Uterus (tissue), 4 donors: ENCODE results near the gene MAP3K6. TPM values are rescaled to one million over a fixed set of nuclear protein-coding genes. Genes with fewer than 3 reads are reported as not detected.
"Not testable (repeated sequence)": the region's sequence is repeated elsewhere in the genome, so short reads cannot be mapped to it uniquely, and the experiment has no call there.

ENCODE experiments used
- DNase-seq, 2 donors: peaks; one replicate each; pipeline ENCODE4 v3.0.0-alpha.2; 2019 to 2020
- H3K27ac ChIP-seq, 2 donors: fragments of 200-600 bp; sonication (generic); 1 replicate in 1 of 2; 2 replicates in 1 of 2; pipeline ENCODE4 v1.5.1; 2016 to 2018
- H3K27me3 ChIP-seq, 2 donors: fragments of 200-600 bp; sonication (generic); one replicate each; pipeline ENCODE4 v1.5.1; 2018 to 2019; ENCODE audit warnings: control low read depth in 1 of 2
- H3K36me3 ChIP-seq, 2 donors: fragments of 200-600 bp; sonication (generic); one replicate each; pipeline ENCODE4 v1.5.1; 2019; ENCODE audit warnings: control low read depth in 1 of 2
- H3K4me1 ChIP-seq, 2 donors: fragments of 200-600 bp; sonication (generic); one replicate each; pipeline ENCODE4 v1.5.1; 2018 to 2019; ENCODE audit warnings: control low read depth in 1 of 2
- H3K4me3 ChIP-seq, 2 donors: fragments of 200-600 bp; sonication (generic); 1 replicate in 1 of 2; 2 replicates in 1 of 2; pipeline ENCODE4 v1.5.1; 2018 to 2019; ENCODE audit warnings: mild to moderate bottlenecking in 1 of 2
- H3K9me3 ChIP-seq, 2 donors: fragments of 200-600 bp; sonication (generic); one replicate each; pipeline ENCODE4 v1.5.1; 2019; ENCODE audit warnings: control low read depth in 1 of 2
- CTCF ChIP-seq, 4 experiments: fragments of 200-600 bp in 2 of 4; fragments of 450-650 bp in 2 of 4; sonication (generic) in 2 of 4; IDR thresholded peaks; one replicate each; pipeline ENCODE4 v1.5.1; 2016 to 2019; ENCODE audit warnings: antibody characterized with exemption in 4 of 4, mild to moderate bottlenecking in 2 of 4, moderate library complexity in 1 of 4
- POLR2A ChIP-seq, 2 donors: fragments of 450-650 bp; IDR thresholded peaks; one replicate each; pipeline ENCODE4 v1.6.1; 2016; ENCODE audit warnings: antibody characterized with exemption in 2 of 2, mild to moderate bottlenecking in 1 of 2, moderate library complexity in 1 of 2
- intact Hi-C: fragments of 100-400 bp; cut with DNase I; formaldehyde crosslinking; loops from one replicate; pipeline ENCODE4 v1.15.1; 2023; ENCODE audit warnings: low total_unique reads
- total RNA-seq, 4 donors: library from RNA; depleted of rRNA in 3 of 4; stranded (reverse); fragments of >200 nt in 3 of 4; gene quantifications; one replicate each; pipeline versions ENCODE4 v1.1.0 to v1.2.4, GENCODE V29; 2014 to 2023
- donor health status: DM: yes; HTN: yes; CAD: no.

Gene MAP3K6
- total RNA-seq, 4 donors from 2014 or later: 10.9 to 124 (median 16.5) TPM

- Histone ChIP-seq H3K27me3 (no peaks in the 10 kb centered on the region), H3K36me3 (no peaks in the 10 kb centered on the region), H3K4me1 (peaks cover 6 to 8% of the 10 kb centered on the region in 2 donors), H3K27ac (no peak overlapping the region), H3K9me3 (no peaks in the 10 kb centered on the region), H3K4me3 (no peak overlapping the region)
- intact Hi-C loops: loop anchor here (5.0 kb wide), 1 partner anchor 86 kb away; no protein-coding TSS in a partner anchor
- peak; percentile 66 to 74 for DNase-seq
- TF ChIP-seq CTCF (IDR thresholded peaks at IDR 0.05) (peak; percentile 84 to 92 (median 87)), POLR2A (IDR thresholded peaks at IDR 0.05) (no peak)
These were observed 21.7 kb upstream of the MAP3K6 start for GRCh38 chr1:27388337-27389005.

GRCh38 chr1:27384797-27385196, 18.0 kb upstream of the MAP3K6 start:
- H3K4me1 ChIP-seq, H3K4me3 ChIP-seq, H3K36me3 ChIP-seq, H3K27ac ChIP-seq, H3K27me3 ChIP-seq, DNase-seq, H3K9me3 ChIP-seq: not testable (repeated sequence)
- intact Hi-C loops: loop anchor here (5.0 kb wide), 1 partner anchor 82 kb away; no protein-coding TSS in a partner anchor

- Histone ChIP-seq H3K4me3 (no peak overlapping the region), H3K4me1 (no peaks in the 10 kb centered on the region), H3K27ac (no peak overlapping the region), H3K9me3 (no peaks in the 10 kb centered on the region), H3K27me3 (no peaks in the 10 kb centered on the region), H3K36me3 (no peaks in the 10 kb centered on the region)
- no peak for TF ChIP-seq POLR2A (IDR thresholded peaks at IDR 0.05)
- no peak for TF ChIP-seq CTCF (IDR thresholded peaks at IDR 0.05)
- no peak for DNase-seq
- intact Hi-C loops: no loop called here
These were observed 16.9 kb upstream of the MAP3K6 start for GRCh38 chr1:27383661-27384060.

GRCh38 chr1:27383039-27383605, 16.4 kb upstream of the MAP3K6 start, which contains the start of gene CD164L2:
Gene CD164L2, minus strand, starts transcription at chr1:27383333. Its CDS starts 94 bp downstream, at chr1:27383239.
- Histone ChIP-seq H3K27me3 (no peaks in the 10 kb centered on the region), H3K36me3 (no peaks in the 10 kb centered on the region), H3K9me3 (no peaks in the 10 kb centered on the region), H3K27ac (no peak within 1 kb of the TSS), H3K4me1 (no peaks in the 10 kb centered on the region), H3K4me3 (no peak within 1 kb of the TSS)
- TF ChIP-seq POLR2A (IDR thresholded peaks at IDR 0.05): no peak
- no peak for TF ChIP-seq CTCF (IDR thresholded peaks at IDR 0.05)
- no peak for DNase-seq
- intact Hi-C loops: no loop called here

- Histone ChIP-seq H3K36me3 (no peaks in the 10 kb centered on the region), H3K4me3 (no peak overlapping the region), H3K9me3 (no peaks in the 10 kb centered on the region), H3K27ac (no peak overlapping the region), H3K4me1 (no peaks in the 10 kb centered on the region), H3K27me3 (no peaks in the 10 kb centered on the region)
- TF ChIP-seq CTCF (IDR thresholded peaks at IDR 0.05) (no peak), POLR2A (IDR thresholded peaks at IDR 0.05) (no peak)
- DNase-seq: no peak
- intact Hi-C loops: no loop called here
These were observed 15.4 kb upstream of the MAP3K6 start for GRCh38 chr1:27381969-27382762.
